Skin epidermis (tissue), 12 donors: Measurements from ENCODE around the gene NEK11.

Experiments
- H3K27ac ChIP-seq, 21 experiments: fragments of 200-600 bp; sonication (generic) in 11 of 21; one replicate each; pipeline ENCODE4 v1.5.0; 2020; ENCODE audit warnings: mild to moderate bottlenecking in 3 of 21, inconsistent platforms in 2 of 21, moderate library complexity in 2 of 21
- H3K4me3 ChIP-seq, 7 experiments: fragments of 200-600 bp; sonication (generic) in 2 of 7; one replicate each; pipeline ENCODE4 v1.5.0; 2020; ENCODE audit warnings: inconsistent platforms in 2 of 7, mild to moderate bottlenecking in 2 of 7, moderate library complexity in 1 of 7

The NEK11 gene

DNA sequence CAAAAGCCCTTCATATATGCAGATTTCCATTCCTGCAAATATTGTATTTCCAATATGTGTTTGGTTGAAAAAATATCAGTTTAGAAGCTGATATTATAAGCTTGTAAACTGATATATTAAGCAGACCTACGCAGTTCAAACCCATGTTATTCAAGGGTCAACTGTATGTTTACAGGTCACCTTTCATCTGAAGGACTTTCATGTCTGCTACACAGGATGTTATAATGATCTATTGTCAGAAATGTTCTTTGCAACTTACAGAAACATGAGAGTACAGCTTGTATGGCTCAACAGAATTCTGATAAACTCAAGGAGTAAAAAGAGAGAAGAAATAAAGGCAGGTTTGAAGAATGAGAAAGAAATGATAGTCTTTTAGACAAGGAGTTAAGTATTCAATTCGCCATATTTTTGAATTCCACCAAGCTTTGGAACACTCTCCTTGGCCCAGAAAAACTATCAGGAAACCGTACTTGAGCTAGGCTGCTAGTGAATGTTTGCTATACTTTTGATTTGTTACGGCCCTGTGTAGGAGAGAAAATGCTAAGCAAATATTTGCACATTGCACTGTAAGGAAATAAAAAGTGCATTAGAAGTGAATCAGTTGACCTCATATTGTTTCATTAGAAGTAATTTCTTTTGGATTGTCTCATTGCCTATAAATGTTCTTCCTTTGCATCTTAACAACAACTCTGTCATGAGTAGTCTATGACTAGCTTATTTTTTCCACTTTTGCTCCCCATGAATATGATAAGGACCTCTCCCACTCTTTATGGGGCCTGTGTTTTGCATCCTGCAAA, 81.2 kb downstream of the NEK11 start:
- Histone ChIP-seq H3K4me3 (no peak overlapping the region), H3K27ac (no peak overlapping the region)

DNA sequence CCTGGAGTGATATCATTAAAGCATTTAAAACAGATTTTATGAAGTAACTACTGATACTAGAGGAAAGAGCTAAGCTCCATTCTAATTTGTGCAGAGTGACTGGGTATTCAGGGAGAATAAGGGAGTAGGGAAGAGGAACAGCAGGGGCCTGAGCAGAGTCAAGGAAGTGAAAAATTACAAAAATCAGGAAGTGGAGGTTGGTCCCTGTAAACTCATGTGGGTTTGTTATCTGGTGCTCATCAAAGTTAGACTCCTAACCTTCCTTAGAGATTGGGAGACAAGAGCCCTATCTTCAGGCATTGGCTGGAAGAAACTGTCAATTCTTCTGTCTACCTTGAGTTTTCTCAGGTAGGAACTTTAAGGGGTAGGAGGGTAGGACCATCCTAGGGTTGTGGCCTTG, 82.5 kb downstream of the NEK11 start:
- H3K27ac ChIP-seq = no peak overlapping the region

GRCh38 chr3:131110087-131110486, 83.4 kb downstream of the NEK11 start:
- no peak overlapping the region for H3K27ac ChIP-seq
- H3K4me3 ChIP-seq = no peak overlapping the region

More for the DNA sequence above, 82.5 kb downstream of the NEK11 start:
- no peak overlapping the region for H3K4me3 ChIP-seq

- Histone ChIP-seq H3K27ac (no peak overlapping the region), H3K4me3 (no peak overlapping the region)
Observed at GRCh38 chr3:131114256-131114655, 87.6 kb downstream of the NEK11 start.

GRCh38 chr3:131125684-131126083, 99.0 kb downstream of the NEK11 start:
- Histone ChIP-seq H3K27ac (no peak overlapping the region), H3K4me3 (no peak overlapping the region)

GRCh38 chr3:131140891-131141290, 114.2 kb downstream of the NEK11 start:
- no peak overlapping the region for H3K4me3 ChIP-seq

GRCh38 chr3:131141770-131142169, 115.1 kb downstream of the NEK11 start:
- Histone ChIP-seq H3K27ac (no peak overlapping the region), H3K4me3 (no peak overlapping the region)

More at GRCh38 chr3:131140891-131141290, 114.2 kb downstream of the NEK11 start:
- H3K27ac ChIP-seq = no peak overlapping the region

DNA sequence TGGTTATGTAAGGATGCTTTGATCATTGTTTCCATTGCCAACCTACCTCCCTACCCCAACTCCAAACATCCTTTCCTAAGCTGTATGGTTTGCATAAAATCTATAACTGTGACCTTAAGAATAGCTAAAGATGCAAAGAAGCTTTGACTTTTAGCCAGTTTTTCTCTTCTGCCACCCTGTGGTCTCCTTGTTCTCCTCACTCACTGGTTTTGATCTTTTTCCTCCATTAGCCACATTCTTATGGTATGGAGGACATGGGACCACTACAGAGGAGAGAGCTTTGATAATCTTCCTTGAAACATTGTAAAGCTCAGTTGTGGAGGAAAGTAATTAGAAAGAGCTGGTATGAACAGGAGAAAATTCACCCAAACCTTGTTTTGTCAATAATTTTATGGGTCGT, 115.9 kb downstream of the NEK11 start:
- Histone ChIP-seq H3K4me3 (no peak overlapping the region), H3K27ac (no peak overlapping the region)

DNA sequence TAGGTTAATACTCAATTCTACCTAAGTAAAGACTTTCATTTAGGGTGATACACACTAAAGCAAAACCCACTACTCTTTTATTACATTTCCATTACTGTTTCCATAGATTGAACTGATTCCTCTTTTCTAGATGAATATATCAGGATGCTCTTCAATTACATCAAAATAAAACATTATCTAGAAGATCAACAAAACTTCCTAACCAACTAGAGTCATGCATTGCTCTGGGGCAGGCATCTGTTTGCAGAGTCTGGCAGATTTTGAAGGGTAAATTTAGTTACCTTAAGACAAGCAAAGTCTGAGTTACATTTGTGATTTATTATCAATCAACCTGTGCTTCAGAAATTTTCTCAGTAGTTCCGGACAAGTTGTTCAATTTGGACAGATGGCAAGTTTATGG, 117.1 kb downstream of the NEK11 start:
- H3K27ac ChIP-seq = no peak overlapping the region
- H3K4me3 ChIP-seq = no peak overlapping the region

- H3K27ac ChIP-seq = no peak overlapping the region
- no peak overlapping the region for H3K4me3 ChIP-seq
Observed at GRCh38 chr3:131147534-131147933, 120.9 kb downstream of the NEK11 start.

GRCh38 chr3:131158434-131158833, 131.8 kb downstream of the NEK11 start:
- Histone ChIP-seq H3K4me3 (no peak overlapping the region), H3K27ac (no peak overlapping the region)

- H3K27ac ChIP-seq = no peak overlapping the region
- no peak overlapping the region for H3K4me3 ChIP-seq
Observed at GRCh38 chr3:131162516-131162915, 135.8 kb downstream of the NEK11 start.

GRCh38 chr3:131167867-131168266, 141.2 kb downstream of the NEK11 start:
- Histone ChIP-seq H3K27ac (no peak overlapping the region), H3K4me3 (no peak overlapping the region)

DNA sequence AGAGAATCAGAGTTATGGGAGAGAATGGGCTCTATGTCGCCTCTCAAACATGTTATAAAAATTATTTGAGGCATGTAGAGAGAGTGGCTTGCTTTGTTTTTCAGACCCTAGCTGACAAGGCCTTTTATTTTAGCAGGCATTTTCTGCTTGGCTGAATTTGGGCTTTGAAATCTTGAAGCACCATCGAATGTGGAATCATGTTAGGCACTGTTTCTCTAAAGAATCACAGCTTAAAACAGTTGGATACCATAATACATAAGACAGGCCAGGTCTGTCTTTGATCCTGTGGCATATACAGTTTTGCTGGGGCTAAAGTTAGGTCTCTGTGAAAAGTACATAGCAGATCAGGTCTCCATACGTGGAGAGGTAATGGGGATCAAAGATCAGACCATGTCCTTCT, 142.7 kb downstream of the NEK11 start:
- Histone ChIP-seq H3K4me3 (no peak overlapping the region), H3K27ac (no peak overlapping the region)

- Histone ChIP-seq H3K4me3 (no peak overlapping the region), H3K27ac (no peak overlapping the region)
Observed at GRCh38 chr3:131172502-131173200, 146.0 kb downstream of the NEK11 start.

DNA sequence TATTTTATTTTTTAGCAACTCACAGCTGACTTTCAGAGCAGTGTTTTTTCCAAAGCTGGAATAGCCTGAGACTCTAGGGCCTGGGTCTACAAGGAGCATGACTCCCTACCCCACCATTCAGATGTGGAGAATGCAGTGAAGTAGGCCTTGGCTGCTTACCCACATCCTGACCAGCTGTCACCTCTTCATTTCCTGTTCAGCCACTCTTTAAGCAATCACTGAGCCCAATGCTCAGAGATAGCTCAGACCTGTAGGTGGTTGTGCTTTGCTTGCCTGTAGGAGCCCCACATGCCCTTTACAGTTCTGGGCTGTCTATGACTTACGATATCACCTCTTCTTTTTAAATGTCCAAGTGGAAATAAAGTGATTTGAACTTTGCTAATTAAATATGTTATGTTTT, 148.1 kb downstream of the NEK11 start:
- H3K4me3 ChIP-seq = no peak overlapping the region
- no peak overlapping the region for H3K27ac ChIP-seq

GRCh38 chr3:131178710-131179375, 152.2 kb downstream of the NEK11 start:
- H3K4me3 ChIP-seq = no peak overlapping the region
- no peak overlapping the region for H3K27ac ChIP-seq

DNA sequence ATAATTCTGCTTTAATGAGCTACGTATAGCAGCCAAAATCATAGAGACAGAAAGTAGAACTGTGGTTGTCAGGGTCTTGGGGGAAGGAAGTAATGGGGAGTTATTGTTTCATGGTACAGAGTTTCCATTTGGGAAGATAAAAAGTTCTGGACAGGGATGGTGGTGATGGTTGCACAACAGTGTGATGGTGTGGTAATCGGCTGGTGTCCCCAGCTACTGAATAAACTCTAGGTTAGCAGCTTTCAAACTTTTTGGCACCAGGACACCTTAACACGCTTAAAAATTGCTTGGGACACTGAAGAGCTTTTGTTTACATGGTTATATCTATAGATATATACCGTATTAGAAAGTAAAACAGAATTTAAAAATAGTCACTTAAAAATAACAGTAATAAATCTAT, 166.0 kb downstream of the NEK11 start:
- Histone ChIP-seq H3K27ac (no peak overlapping the region), H3K4me3 (no peak overlapping the region)

GRCh38 chr3:131193641-131194238, 167.1 kb downstream of the NEK11 start:
- Histone ChIP-seq H3K4me3 (no peak overlapping the region), H3K27ac (no peak overlapping the region)

- no peak overlapping the region for H3K4me3 ChIP-seq
- H3K27ac ChIP-seq = no peak overlapping the region
Observed at GRCh38 chr3:131194816-131195215, 168.1 kb downstream of the NEK11 start.
